RWPE2 (cell line): ENCODE measurements around the gene MYLK4.

Source experiments
- ATAC-seq: fragments of 200-7000 bp; cut with Tn5 transposase; 3 replicates; pipeline ENCODE4 v1.9.1; 2021; ENCODE audit warnings: low read depth
- DNase-seq: peaks from one replicate; pipeline ENCODE4 v3.0.0-alpha.2; 2020; ENCODE audit warnings: low spot score
- H3K27ac ChIP-seq: fragments of 450-650 bp; 2 replicates; pipeline ENCODE4 v1.5.1; 2017; ENCODE audit warnings: mild to moderate bottlenecking; ENCODE audit not compliant: poor library complexity, severe bottlenecking
- H3K27me3 ChIP-seq: fragments of 250-450 bp; sonication (Bioruptor Pico); 2 replicates; pipeline ENCODE4 v1.5.1; 2021; ENCODE audit warnings: mild to moderate bottlenecking, moderate library complexity; ENCODE audit not compliant: insufficient read depth, poor library complexity, severe bottlenecking
- H3K36me3 ChIP-seq: fragments of 250-450 bp; sonication (Bioruptor Pico); 2 replicates; pipeline ENCODE4 v1.5.1; 2020; ENCODE audit warnings: low read depth, mild to moderate bottlenecking, moderate library complexity
- H3K4me1 ChIP-seq: fragments of 250-450 bp; sonication (Bioruptor Pico); 2 replicates; pipeline ENCODE4 v1.5.1; 2021; ENCODE audit warnings: mild to moderate bottlenecking, moderate library complexity; ENCODE audit not compliant: insufficient read depth, poor library complexity, severe bottlenecking
- H3K4me3 ChIP-seq: fragments of 250-450 bp; sonication (Bioruptor Pico); 2 replicates; pipeline ENCODE4 v1.5.1; 2021; ENCODE audit warnings: mild to moderate bottlenecking, moderate library complexity; ENCODE audit not compliant: severe bottlenecking
- H3K9me3 ChIP-seq: fragments of 250-450 bp; sonication (Bioruptor Pico); 2 replicates; pipeline ENCODE4 v1.5.1; 2021; ENCODE audit warnings: mild to moderate bottlenecking, moderate library complexity; ENCODE audit not compliant: severe bottlenecking
- TF ChIP-seq, protein P1 (sequence below): fragments of 450-650 bp; IDR thresholded peaks from one replicate; pipeline ENCODE4 v1.5.1; 2017; ENCODE audit warnings: mild to moderate bottlenecking, moderate library complexity; ENCODE audit not compliant: poor library complexity, severe bottlenecking

The MYLK4 gene

DNA sequence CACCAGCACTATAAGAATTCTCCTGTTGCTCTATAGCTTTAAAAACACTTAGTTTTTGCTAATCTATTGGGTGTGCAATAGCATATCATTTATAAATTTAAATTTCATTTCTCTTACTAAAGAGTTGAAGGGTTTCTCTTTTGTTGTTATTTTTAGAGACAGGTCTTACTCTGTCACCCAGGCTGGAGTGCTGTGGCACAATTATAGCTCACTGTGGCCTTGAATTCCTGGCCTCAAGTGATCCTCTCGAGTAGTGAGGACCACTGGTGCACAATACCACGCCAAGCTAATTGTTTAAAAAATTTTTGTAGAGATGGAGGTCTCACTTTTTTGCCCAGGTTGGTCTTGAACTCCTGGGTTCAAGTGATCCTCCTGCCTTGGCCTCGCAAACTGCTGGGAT, 8.3 kb upstream of the MYLK4 start:
- no peak overlapping the region for H3K27ac ChIP-seq
- TF ChIP-seq, protein P1, sequence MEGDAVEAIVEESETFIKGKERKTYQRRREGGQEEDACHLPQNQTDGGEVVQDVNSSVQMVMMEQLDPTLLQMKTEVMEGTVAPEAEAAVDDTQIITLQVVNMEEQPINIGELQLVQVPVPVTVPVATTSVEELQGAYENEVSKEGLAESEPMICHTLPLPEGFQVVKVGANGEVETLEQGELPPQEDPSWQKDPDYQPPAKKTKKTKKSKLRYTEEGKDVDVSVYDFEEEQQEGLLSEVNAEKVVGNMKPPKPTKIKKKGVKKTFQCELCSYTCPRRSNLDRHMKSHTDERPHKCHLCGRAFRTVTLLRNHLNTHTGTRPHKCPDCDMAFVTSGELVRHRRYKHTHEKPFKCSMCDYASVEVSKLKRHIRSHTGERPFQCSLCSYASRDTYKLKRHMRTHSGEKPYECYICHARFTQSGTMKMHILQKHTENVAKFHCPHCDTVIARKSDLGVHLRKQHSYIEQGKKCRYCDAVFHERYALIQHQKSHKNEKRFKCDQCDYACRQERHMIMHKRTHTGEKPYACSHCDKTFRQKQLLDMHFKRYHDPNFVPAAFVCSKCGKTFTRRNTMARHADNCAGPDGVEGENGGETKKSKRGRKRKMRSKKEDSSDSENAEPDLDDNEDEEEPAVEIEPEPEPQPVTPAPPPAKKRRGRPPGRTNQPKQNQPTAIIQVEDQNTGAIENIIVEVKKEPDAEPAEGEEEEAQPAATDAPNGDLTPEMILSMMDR, result no peak
- no peak overlapping the region for H3K4me3 ChIP-seq
- no peaks in the 10 kb centered on the region for H3K4me1 ChIP-seq
- no peaks in the 10 kb centered on the region for H3K9me3 ChIP-seq
- DNase-seq (no peak), ATAC-seq (no peak)
- H3K36me3 ChIP-seq, result no peaks in the 10 kb centered on the region
- H3K27me3 ChIP-seq, result no peaks in the 10 kb centered on the region

DNA sequence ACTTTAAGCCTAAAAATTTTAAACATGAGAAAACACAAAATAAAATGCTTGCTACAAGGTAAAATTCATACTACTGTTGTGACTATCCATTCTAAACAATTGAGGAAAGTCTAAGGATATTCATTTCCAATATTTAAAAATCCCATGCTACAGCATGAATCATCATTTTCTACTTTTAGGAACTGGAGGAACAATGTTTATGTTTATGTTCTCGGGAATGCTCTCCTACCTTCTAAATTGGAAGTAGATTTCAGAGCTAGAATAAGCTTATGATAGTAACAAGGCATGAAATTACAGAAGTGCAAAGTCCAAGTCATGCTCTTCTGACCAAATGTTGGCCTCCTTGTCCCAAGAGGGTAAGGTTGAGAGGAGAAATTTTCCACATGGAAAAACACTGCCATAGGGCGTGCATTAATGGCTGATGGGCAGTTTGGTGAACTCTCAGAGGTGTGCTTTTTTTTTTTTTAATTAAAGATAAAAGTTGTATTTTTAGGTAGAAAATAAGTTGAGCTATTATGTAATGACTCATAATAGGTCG, 6.0 kb upstream of the MYLK4 start:
- ATAC-seq (no peak), DNase-seq (no peak)
- Histone ChIP-seq H3K27me3 (no peaks in the 10 kb centered on the region), H3K36me3 (no peaks in the 10 kb centered on the region), H3K9me3 (no peaks in the 10 kb centered on the region), H3K4me3 (no peak overlapping the region), H3K27ac (no peak overlapping the region), H3K4me1 (no peaks in the 10 kb centered on the region)
- TF ChIP-seq, protein P1, result no peak

DNA sequence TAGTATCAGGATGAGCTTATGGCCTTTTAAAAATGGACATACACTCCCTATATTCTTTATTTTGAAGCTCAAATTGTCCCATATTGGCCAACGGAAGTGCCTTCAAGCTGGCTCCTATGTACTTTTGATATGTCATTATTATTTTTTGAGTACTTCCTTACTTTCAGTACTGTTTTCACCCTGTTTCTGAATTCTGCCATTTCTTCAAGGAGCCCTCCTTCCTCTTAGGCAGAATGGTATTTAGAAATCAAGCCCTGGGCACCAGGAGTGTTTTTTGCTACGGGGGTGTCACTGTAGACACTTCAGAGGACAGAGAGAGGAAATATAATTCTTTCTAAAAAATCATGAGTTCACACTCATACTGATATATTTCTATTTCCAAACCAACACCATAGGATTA, 5.5 kb upstream of the MYLK4 start:
- Histone ChIP-seq H3K4me1 (no peaks in the 10 kb centered on the region), H3K27ac (no peak overlapping the region), H3K36me3 (no peaks in the 10 kb centered on the region), H3K4me3 (no peak overlapping the region), H3K9me3 (no peaks in the 10 kb centered on the region), H3K27me3 (no peaks in the 10 kb centered on the region)
- TF ChIP-seq, protein P1, result no peak
- DNase-seq (no peak), ATAC-seq (no peak)

DNA sequence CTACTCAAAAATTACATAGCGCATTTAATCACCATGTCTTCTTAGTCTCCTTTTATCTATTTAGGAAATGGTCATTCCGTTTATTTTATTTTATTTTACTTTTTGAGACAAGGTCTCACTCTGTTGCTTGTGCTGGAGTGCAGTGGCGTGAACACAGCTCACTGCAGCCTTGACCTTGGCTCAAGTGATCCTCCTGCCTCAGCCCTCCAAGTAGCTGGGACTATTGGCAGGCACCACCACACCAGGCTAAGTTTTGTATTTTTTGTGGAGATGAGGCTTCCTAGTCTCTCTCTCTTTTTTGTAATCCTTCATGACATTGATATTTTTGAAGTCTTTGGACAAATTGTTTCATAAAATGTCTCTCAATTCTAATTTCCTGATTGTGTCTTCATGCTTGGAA, 4.7 kb upstream of the MYLK4 start:
- no peak for DNase-seq
- no peak overlapping the region for H3K4me3 ChIP-seq
- TF ChIP-seq, protein P1, result no peak
- H3K36me3 ChIP-seq, result no peaks in the 10 kb centered on the region
- H3K27me3 ChIP-seq, result no peaks in the 10 kb centered on the region
- no peak for ATAC-seq
- no peaks in the 10 kb centered on the region for H3K4me1 ChIP-seq
- H3K9me3 ChIP-seq, result no peaks in the 10 kb centered on the region
- H3K27ac ChIP-seq, result no peak overlapping the region

DNA sequence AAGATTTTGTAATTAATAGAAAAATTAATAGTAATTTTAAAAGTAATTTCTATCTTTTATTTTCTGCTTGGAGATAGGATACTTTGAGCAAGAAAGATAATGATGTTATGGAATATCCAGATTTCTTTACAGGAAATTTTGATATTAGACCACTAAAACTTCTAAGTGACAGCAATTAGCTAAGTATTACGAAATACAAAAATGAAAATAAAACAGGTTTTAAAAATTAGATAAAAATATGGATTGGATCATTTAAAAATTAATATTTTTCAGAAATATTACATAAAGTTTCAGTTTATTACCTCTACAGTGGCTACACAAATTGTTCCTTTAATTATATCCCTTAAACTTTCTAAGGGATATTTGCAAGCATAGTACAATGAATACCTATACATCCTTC, 4.2 kb upstream of the MYLK4 start:
- ATAC-seq, result no peak
- no peaks in the 10 kb centered on the region for H3K4me1 ChIP-seq
- H3K36me3 ChIP-seq, result no peaks in the 10 kb centered on the region
- H3K4me3 ChIP-seq, result no peak overlapping the region
- no peak for DNase-seq
- no peaks in the 10 kb centered on the region for H3K9me3 ChIP-seq
- H3K27ac ChIP-seq, result no peak overlapping the region
- TF ChIP-seq, protein P1, result no peak
- no peaks in the 10 kb centered on the region for H3K27me3 ChIP-seq
